Activated naive CD4-positive, alpha-beta T cell treated with anti-CD3 and anti-CD28 coated beads, Interleukin-2, amount 50 U/mL, for 24 hours (primary cell): ENCODE data around the gene GCNT1.
A peak's percentile ranks its signal among the peaks of the same experiment; 100 is the strongest.
"Not testable (repeated sequence)": the region's sequence is repeated elsewhere in the genome, so short reads cannot be mapped to it uniquely, and the experiment has no call there.

ENCODE experiments used
- H3K27ac Mint-ChIP-seq: one replicate; pipeline ENCODE4 v1.8.0; 2021; ENCODE audit warnings: mild to moderate bottlenecking, mixed read lengths
- H3K27me3 Mint-ChIP-seq: one replicate; pipeline ENCODE4 v1.8.0; 2021; ENCODE audit warnings: mixed read lengths
- H3K36me3 Mint-ChIP-seq: one replicate; pipeline ENCODE4 v1.8.0; 2021; ENCODE audit warnings: mixed read lengths
- H3K4me1 Mint-ChIP-seq: one replicate; pipeline ENCODE4 v1.8.0; 2021; ENCODE audit warnings: mixed read lengths
- H3K4me3 Mint-ChIP-seq: one replicate; pipeline ENCODE4 v1.8.0; 2021; ENCODE audit warnings: mild to moderate bottlenecking, mixed read lengths
- H3K9me3 Mint-ChIP-seq: one replicate; pipeline ENCODE4 v1.8.0; 2021; ENCODE audit warnings: mixed read lengths

Gene GCNT1

DNA sequence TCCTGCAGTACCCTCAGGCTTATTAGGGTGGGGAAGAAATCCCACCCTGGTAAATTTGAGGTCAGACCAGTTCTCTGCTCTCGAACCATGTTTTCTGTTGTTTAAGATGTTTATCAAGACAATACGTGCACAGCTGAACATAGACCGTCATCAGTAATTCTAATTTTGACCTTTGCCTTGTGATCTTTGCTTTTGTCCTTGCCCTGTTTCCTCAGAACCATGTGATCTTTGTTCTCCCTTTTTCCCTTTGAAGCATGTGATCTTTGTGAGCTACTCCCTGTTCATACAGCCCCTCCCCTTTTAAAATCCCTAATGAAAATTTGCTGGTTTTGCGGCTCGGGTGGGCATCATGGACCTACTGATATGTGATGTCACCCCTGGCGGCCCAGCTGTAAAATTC lies 24.1 kb upstream of the GCNT1 start:
- not testable (repeated sequence) for H3K4me1 Mint-ChIP-seq, H3K27ac Mint-ChIP-seq, H3K27me3 Mint-ChIP-seq, H3K36me3 Mint-ChIP-seq, H3K4me3 Mint-ChIP-seq, H3K9me3 Mint-ChIP-seq

- H3K27me3 Mint-ChIP-seq, H3K36me3 Mint-ChIP-seq, H3K27ac Mint-ChIP-seq, H3K4me1 Mint-ChIP-seq, H3K9me3 Mint-ChIP-seq, H3K4me3 Mint-ChIP-seq: not testable (repeated sequence)
Observed at GRCh38 chr9:76437017-76437699, 21.8 kb upstream of the GCNT1 start.

- peaks cover 4% of the 10 kb centered on the region for H3K4me1 Mint-ChIP-seq
- H3K36me3 Mint-ChIP-seq = no peaks in the 10 kb centered on the region
- no peaks in the 10 kb centered on the region for H3K27me3 Mint-ChIP-seq
- H3K9me3 Mint-ChIP-seq = no peaks in the 10 kb centered on the region
- no peak overlapping the region for H3K27ac Mint-ChIP-seq
- H3K4me3 Mint-ChIP-seq = no peak overlapping the region
Observed at GRCh38 chr9:76438841-76439588, 20.0 kb upstream of the GCNT1 start.

- H3K27ac Mint-ChIP-seq = peak overlapping the region; percentile 89
- H3K4me1 Mint-ChIP-seq = peaks cover 4% of the 10 kb centered on the region
- H3K36me3 Mint-ChIP-seq = no peaks in the 10 kb centered on the region
- H3K27me3 Mint-ChIP-seq = peaks cover 2% of the 10 kb centered on the region
- peak overlapping the region; percentile 43 for H3K4me3 Mint-ChIP-seq
- no peaks in the 10 kb centered on the region for H3K9me3 Mint-ChIP-seq
Observed at GRCh38 chr9:76441551-76442322, 17.2 kb upstream of the GCNT1 start.

GRCh38 chr9:76443887-76444286 lies 15.1 kb upstream of the GCNT1 start:
- no peaks in the 10 kb centered on the region for H3K9me3 Mint-ChIP-seq
- H3K4me1 Mint-ChIP-seq = peaks cover 4% of the 10 kb centered on the region
- no peak overlapping the region for H3K4me3 Mint-ChIP-seq
- H3K27ac Mint-ChIP-seq = no peak overlapping the region
- peaks cover 2% of the 10 kb centered on the region for H3K27me3 Mint-ChIP-seq
- H3K36me3 Mint-ChIP-seq = no peaks in the 10 kb centered on the region

GRCh38 chr9:76444322-76444929 lies 14.6 kb upstream of the GCNT1 start:
- Mint-ChIP-seq H3K36me3 (no peaks in the 10 kb centered on the region), H3K4me3 (no peak overlapping the region), H3K9me3 (no peaks in the 10 kb centered on the region), H3K4me1 (peaks cover 4% of the 10 kb centered on the region), H3K27ac (peak overlapping the region; percentile 15), H3K27me3 (peaks cover 2% of the 10 kb centered on the region)

GRCh38 chr9:76445976-76446375 lies 13.0 kb upstream of the GCNT1 start:
- Mint-ChIP-seq H3K36me3 (no peaks in the 10 kb centered on the region), H3K27ac (no peak overlapping the region), H3K4me1 (peaks cover 4% of the 10 kb centered on the region), H3K9me3 (no peaks in the 10 kb centered on the region), H3K4me3 (no peak overlapping the region), H3K27me3 (peaks cover 2% of the 10 kb centered on the region)

GRCh38 chr9:76448501-76448900 lies 10.5 kb upstream of the GCNT1 start:
- Mint-ChIP-seq H3K27ac (no peak overlapping the region), H3K9me3 (no peaks in the 10 kb centered on the region), H3K36me3 (no peaks in the 10 kb centered on the region), H3K4me1 (no peaks in the 10 kb centered on the region), H3K27me3 (peaks cover 2% of the 10 kb centered on the region), H3K4me3 (no peak overlapping the region)

DNA sequence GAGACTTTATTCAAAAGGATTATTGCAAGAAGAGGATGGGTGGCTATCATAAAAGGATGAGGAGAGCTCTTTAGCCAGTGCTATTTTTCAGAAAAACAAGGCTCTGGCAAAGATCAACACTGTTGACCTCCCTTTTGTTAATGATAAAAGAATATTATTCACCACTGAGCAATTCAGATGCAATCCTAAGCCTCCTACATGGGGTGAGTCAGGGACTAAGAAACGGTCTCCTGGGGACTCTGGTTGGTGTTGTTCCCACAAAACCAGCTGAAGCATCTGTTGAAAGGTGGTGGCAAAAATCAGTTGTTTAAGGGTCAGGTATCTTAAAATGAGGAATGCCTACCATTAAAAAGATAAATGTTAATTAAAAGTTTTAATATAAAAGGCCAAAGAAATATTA lies 7.7 kb upstream of the GCNT1 start:
- Mint-ChIP-seq H3K27ac (no peak overlapping the region), H3K36me3 (peaks cover 2% of the 10 kb centered on the region), H3K27me3 (peaks cover 2% of the 10 kb centered on the region), H3K4me3 (no peak overlapping the region), H3K4me1 (peaks cover 4% of the 10 kb centered on the region), H3K9me3 (no peaks in the 10 kb centered on the region)

- H3K27ac Mint-ChIP-seq = no peak overlapping the region
Observed at GRCh38 chr9:76452839-76453238, 6.1 kb upstream of the GCNT1 start.

GRCh38 chr9:76453785-76454184 lies 5.2 kb upstream of the GCNT1 start:
- H3K9me3 Mint-ChIP-seq = no peaks in the 10 kb centered on the region
- peaks cover 2% of the 10 kb centered on the region for H3K36me3 Mint-ChIP-seq
- H3K27me3 Mint-ChIP-seq = no peaks in the 10 kb centered on the region
- peaks cover 9% of the 10 kb centered on the region for H3K4me1 Mint-ChIP-seq
- H3K27ac Mint-ChIP-seq = peak overlapping the region; percentile 4
- no peak overlapping the region for H3K4me3 Mint-ChIP-seq

More at GRCh38 chr9:76452839-76453238, 6.1 kb upstream of the GCNT1 start:
- no peaks in the 10 kb centered on the region for H3K27me3 Mint-ChIP-seq
- H3K4me3 Mint-ChIP-seq = no peak overlapping the region
- H3K4me1 Mint-ChIP-seq = peaks cover 9% of the 10 kb centered on the region
- H3K9me3 Mint-ChIP-seq = no peaks in the 10 kb centered on the region
- peaks cover 2% of the 10 kb centered on the region for H3K36me3 Mint-ChIP-seq

DNA sequence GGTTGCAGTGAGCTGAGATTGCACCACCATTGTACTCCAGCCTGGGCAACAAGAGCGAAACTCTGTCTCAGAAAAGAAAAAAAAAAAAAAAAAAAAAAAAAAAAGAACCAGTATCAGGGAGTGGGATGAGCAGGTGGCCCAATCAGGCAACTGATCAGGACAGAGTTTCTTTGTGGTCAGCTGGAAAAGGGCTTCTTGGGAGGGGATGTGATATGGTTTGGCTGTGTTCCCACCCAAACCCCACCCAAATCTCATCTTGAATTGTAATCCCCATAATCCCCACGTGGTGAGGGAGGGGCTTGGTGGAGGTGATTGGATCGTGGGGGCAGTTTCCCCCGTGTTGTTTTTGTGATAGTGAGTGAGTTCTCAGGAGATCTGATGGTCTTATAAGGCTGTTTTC lies 4.7 kb upstream of the GCNT1 start:
- no peaks in the 10 kb centered on the region for H3K27me3 Mint-ChIP-seq
- peaks cover 9% of the 10 kb centered on the region for H3K4me1 Mint-ChIP-seq
- H3K9me3 Mint-ChIP-seq = no peaks in the 10 kb centered on the region
- no peak overlapping the region for H3K4me3 Mint-ChIP-seq
- H3K36me3 Mint-ChIP-seq = peaks cover 2% of the 10 kb centered on the region
- H3K27ac Mint-ChIP-seq = peak overlapping the region; percentile 31

- Mint-ChIP-seq H3K36me3 (peaks cover 2% of the 10 kb centered on the region), H3K4me1 (peaks cover 20% of the 10 kb centered on the region), H3K27ac (no peak overlapping the region), H3K4me3 (no peak overlapping the region), H3K27me3 (no peaks in the 10 kb centered on the region), H3K9me3 (no peaks in the 10 kb centered on the region)
Observed at GRCh38 chr9:76456202-76456926, 2.6 kb upstream of the GCNT1 start.

DNA sequence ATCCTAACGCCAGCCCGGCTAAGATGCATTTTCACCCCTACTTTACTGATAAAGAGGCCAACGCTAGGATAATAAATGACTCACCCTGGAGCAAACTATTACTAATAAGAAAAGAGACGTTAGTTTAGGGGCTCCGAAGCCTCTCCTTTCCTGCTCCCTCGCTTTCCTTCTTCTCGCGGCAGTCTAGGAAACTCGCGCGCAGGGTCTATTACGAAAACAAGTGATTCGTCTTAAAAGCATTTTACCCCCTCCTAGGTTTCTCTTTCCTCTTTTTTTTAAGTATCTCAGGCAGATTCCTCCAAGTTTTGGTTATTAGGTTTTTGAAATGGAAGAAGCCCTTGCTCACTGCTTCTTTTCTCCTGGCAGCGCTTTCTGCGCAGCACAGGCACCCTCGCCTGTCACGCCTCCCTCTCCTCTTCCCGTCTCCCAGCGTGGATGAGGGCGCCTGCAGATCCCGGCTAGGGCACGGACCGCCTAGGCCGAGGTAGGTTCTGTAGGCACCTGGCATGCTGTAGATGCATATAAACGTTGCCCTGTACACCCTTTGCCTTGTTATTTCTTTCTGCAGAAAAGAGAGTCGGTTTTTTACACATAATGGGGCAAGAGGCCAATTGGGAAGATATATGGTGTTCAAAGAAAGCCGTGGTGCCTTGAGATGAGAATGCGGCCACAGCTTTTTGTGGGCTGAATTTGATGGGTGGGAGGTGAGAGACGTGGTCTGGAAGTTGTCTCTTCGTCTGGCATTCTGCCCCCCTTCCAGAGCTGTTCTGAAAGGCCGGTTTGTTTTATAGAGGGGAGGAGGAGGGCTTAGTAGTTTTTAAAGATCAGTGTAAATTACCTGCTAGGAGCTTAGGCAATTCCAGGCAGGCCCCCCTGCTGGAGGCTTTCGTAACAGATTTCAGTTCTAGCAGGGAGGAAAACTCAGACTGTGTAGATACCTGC lies 983 bp downstream of the GCNT1 start:
- Mint-ChIP-seq H3K27ac (peak overlapping the region; percentile 80), H3K27me3 (no peaks in the 10 kb centered on the region), H3K4me1 (peaks cover 20% of the 10 kb centered on the region), H3K9me3 (no peaks in the 10 kb centered on the region), H3K4me3 (peak overlapping the region; percentile 96), H3K36me3 (no peaks in the 10 kb centered on the region)
